GM12801 (cell line): ENCODE results near the gene XKR8.

Experiments
- TF ChIP-seq, protein P1 (sequence below): IDR thresholded peaks from one replicate; pipeline ENCODE4 v1.5.1; 2011; ENCODE audit warnings: control low read depth; ENCODE audit not compliant: insufficient read length; ENCODE audit errors: extremely low read depth

The XKR8 gene

DNA sequence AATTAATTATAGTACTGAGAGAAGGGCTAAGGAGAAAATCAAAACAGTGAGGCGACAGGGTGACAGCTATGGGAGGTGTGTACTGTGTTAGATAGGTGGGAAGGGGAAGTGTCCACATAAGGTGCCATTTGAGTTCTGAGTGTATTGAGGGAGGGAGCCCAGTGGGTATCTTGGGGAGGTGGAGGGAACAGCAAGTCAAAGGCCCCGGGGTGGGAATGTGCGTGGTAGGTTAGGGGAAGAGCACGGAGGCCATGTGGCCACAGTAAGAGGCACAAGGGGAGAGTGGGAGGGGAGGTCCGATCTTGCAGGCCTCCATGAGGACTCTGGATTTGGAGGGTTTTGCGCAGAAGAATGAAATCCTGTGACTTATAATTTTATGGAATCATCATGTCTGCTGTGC lies 3.0 kb upstream of the XKR8 start:
- TF ChIP-seq, protein P1, sequence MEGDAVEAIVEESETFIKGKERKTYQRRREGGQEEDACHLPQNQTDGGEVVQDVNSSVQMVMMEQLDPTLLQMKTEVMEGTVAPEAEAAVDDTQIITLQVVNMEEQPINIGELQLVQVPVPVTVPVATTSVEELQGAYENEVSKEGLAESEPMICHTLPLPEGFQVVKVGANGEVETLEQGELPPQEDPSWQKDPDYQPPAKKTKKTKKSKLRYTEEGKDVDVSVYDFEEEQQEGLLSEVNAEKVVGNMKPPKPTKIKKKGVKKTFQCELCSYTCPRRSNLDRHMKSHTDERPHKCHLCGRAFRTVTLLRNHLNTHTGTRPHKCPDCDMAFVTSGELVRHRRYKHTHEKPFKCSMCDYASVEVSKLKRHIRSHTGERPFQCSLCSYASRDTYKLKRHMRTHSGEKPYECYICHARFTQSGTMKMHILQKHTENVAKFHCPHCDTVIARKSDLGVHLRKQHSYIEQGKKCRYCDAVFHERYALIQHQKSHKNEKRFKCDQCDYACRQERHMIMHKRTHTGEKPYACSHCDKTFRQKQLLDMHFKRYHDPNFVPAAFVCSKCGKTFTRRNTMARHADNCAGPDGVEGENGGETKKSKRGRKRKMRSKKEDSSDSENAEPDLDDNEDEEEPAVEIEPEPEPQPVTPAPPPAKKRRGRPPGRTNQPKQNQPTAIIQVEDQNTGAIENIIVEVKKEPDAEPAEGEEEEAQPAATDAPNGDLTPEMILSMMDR: no peak

DNA sequence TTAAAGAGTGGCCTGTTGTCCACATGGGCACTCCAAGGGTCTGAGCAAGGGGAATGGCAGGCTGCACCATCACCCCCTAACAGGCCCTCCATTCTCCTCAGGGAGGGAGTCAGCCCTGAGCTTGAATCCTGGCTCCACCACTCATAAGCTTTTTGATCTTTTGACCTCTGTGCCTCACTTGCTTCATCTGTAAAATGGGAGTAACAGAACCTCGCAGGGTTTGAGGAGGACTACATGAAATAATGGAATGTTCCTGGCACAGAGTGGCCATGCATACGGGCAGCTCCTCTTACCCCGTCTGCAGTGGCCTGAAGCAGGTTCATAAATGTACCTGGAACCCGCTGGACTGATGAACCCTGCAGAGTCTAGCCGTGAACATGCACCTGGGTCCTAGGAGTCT lies 2.1 kb upstream of the XKR8 start:
- TF ChIP-seq, protein P1: no peak

DNA sequence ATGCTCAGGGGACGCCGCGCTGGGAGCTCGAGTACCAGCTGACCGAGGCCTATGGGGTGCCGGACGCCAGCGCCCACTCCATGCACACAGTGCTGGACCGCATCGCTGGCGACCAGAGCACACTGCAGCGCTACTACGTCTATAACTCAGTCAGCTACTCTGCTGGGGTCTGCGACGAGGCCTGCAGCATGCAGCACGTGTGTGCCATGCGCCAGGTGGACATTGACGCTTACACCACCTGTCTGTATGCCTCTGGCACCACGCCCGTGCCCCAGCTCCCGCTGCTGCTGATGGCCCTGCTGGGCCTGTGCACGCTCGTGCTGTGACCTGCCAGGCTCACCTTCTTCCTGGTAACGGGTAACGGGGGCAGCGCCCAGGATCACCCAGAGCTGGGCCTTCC lies 1.3 kb upstream of the XKR8 start:
- TF ChIP-seq, protein P1: no peak

DNA sequence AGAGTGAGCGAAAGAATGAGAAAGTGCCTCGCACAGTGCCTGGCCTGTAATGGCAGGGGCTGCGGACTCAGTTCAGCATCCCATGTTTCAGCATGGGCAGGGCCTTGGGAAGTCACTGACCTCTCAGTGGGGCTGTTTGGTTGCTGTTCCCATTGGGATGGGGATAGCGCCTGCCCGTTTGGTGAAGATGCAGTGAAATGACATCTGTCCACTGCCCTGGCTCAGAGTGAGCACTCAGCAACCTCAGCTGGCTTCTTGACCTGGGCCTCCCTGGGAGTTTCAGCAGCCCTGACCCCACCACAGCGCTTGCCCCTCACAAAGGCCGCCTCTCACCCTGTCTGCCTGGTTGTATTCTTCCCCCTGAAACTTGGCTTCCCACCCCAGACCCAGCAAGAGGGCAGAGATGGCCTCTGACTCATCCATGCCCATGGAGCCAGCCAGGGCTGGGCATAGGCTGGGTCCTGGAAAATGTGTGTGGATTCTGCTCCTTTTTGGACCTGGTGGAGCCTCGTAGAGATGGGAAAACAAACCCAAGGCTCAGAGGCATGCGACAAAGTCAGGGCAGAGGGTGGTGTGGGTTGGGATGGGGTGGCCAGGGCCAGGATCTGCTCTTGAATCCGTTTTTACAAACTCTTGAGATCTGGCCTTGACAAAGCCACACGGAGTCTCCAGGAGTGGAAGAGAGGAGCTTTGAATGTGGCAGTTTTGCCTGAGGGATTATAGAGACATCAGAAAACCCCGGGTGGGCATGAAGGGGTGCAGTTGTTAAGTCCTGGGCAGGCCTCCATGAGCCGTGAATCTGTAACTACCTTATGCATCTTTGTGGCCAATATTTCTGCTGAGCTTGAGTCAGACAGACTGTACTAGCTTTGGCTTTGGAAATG lies 1.2 kb downstream of the XKR8 start:
- TF ChIP-seq, protein P1: no peak

DNA sequence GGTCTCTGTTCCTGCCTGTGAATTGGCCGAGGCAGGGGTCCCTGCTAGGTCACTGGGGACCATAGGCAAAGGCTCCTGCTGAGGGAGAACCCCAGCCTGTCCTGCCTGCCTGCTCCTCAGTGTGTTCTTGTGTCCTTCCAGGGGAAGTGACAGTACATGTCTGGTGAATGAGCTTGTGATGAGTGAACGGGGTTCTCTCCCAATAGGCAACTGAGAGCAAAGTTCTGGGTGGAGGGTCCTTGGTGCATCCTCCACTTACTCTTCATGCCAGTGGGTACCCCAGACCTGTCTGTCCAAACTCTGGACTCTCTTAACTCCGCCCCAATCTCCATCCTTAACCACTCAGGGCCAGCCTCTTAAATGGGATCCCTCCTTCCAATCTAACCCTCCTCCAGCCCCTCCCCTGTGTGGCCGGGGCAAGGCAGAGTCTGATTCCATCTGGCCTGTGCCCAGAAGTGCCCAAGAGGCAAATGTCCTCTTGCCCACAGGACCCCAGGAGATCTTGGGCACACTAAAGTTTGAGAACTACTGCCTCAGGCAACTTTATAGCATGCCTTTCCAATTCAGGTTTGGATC lies 2.0 kb downstream of the XKR8 start:
- TF ChIP-seq, protein P1: no peak

DNA sequence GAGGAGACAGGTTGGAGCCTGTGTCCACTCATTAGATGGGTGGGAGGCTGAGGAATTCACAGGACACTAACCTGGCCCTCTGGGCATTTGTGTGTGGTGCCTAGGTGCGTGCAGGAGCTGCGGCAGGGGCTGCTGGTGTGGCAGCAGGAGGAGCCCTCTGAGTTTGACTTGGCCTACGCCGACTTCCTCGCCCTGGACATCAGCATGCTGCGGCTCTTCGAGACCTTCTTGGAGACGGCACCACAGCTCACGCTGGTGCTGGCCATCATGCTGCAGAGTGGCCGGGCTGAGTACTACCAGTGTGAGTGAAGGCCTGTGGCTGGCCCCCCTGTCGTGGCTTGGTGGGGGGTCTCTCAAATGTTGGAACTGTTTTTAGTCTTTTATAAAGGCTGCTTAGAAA lies 3.6 kb downstream of the XKR8 start:
- TF ChIP-seq, protein P1: no peak

DNA sequence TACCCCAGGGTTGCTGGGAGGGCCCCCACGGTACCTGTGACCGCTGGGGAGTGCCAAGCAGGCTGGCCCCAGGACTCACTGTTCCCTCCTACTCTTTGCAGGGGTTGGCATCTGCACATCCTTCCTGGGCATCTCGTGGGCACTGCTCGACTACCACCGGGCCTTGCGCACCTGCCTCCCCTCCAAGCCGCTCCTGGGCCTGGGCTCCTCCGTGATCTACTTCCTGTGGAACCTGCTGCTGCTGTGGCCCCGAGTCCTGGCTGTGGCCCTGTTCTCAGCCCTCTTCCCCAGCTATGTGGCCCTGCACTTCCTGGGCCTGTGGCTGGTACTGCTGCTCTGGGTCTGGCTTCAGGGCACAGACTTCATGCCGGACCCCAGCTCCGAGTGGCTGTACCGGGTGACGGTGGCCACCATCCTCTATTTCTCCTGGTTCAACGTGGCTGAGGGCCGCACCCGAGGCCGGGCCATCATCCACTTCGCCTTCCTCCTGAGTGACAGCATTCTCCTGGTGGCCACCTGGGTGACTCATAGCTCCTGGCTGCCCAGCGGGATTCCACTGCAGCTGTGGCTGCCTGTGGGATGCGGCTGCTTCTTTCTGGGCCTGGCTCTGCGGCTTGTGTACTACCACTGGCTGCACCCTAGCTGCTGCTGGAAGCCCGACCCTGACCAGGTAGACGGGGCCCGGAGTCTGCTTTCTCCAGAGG lies 6.8 kb downstream of the XKR8 start:
- TF ChIP-seq, protein P1: no peak
